PC-9 (cell line): ENCODE results near the gene MYL2. TPM values are rescaled to one million over a fixed set of nuclear protein-coding genes. Genes with fewer than 3 reads are reported as not detected.

ENCODE experiments used
- BruUV-seq: library from RNA; stranded (reverse); fragments of 400-500 nt; replicated peaks from 2 replicates; lab custom pipeline; 2021; lab: Mats Ljungman, UMichigan
- CTCF ChIA-PET: fragments of 300-600 bp; sonication (Branson Sonifier 250); formaldehyde crosslinking; loops from one replicate; lab custom pipeline; 2022; ENCODE audit warnings: antibody characterized with exemption; lab: Charles Lee
- POLR2A ChIA-PET: fragments of 300-600 bp; sonication (Branson Sonifier 250); formaldehyde crosslinking; loops from one replicate; lab custom pipeline; 2022; ENCODE audit warnings: antibody characterized with exemption; ENCODE audit not compliant: unreplicated experiment; lab: Charles Lee
- DNase-seq, 2 experiments: peaks; one replicate each; pipeline versions ENCODE4 v3.0.0 to v3.0.0-alpha.2; 2015 to 2022; ENCODE audit warnings: mixed read lengths in 1 of 2
- H2AFZ ChIP-seq: fragments of 200-600 bp; sonication (generic); 2 replicates; pipeline ENCODE4 v1.8.1; 2017; ENCODE audit warnings: antibody characterized with exemption
- H3F3A ChIP-seq: fragments of 200-600 bp; sonication (generic); 2 replicates; pipeline ENCODE4 v1.8.1; 2017; ENCODE audit warnings: antibody characterized with exemption, mild to moderate bottlenecking, low read depth; ENCODE audit not compliant: insufficient read depth
- H3K27ac ChIP-seq: fragments of 200-600 bp; sonication (generic); 2 replicates; pipeline ENCODE4 v1.6.1; 2016; ENCODE audit warnings: mixed run types
- H3K27me3 ChIP-seq: fragments of 200-600 bp; sonication (generic); 2 replicates; pipeline ENCODE4 v1.6.1; 2016; ENCODE audit warnings: low read depth, mixed run types; ENCODE audit not compliant: insufficient read depth
- H3K36me3 ChIP-seq: fragments of 200-600 bp; sonication (generic); 2 replicates; pipeline ENCODE4 v1.6.1; 2016; ENCODE audit warnings: low read depth, mixed run types
- H3K4me1 ChIP-seq: fragments of 200-600 bp; sonication (generic); replicated peaks from 2 replicates; pipeline ENCODE4 v1.6.1; 2016; ENCODE audit warnings: mixed run types; ENCODE audit not compliant: insufficient read depth
- H3K4me2 ChIP-seq: fragments of 200-600 bp; sonication (generic); 2 replicates; pipeline ENCODE4 v1.6.1; 2017; ENCODE audit warnings: mixed run types
- H3K4me3 ChIP-seq: fragments of 200-600 bp; sonication (generic); 2 replicates; pipeline ENCODE4 v1.6.1; 2016; ENCODE audit warnings: mixed run types
- H3K79me2 ChIP-seq: fragments of 200-600 bp; sonication (generic); 2 replicates; pipeline ENCODE4 v1.6.1; 2017; ENCODE audit warnings: low read depth, mixed run types
- H3K9me2 ChIP-seq: fragments of 200-600 bp; sonication (generic); 2 replicates; pipeline ENCODE4 v1.8.1; 2017; ENCODE audit warnings: mild to moderate bottlenecking; ENCODE audit not compliant: insufficient read depth
- H3K9me3 ChIP-seq: fragments of 200-600 bp; sonication (generic); 2 replicates; pipeline ENCODE4 v1.8.1; 2016; ENCODE audit warnings: low read depth; ENCODE audit not compliant: insufficient read depth
- H4K20me1 ChIP-seq: fragments of 200-600 bp; sonication (generic); 2 replicates; pipeline ENCODE4 v1.8.1; 2017; ENCODE audit not compliant: insufficient read depth
- CTCF ChIP-seq: fragments of 200-600 bp; sonication (generic); conservative IDR thresholded peaks from 2 replicates; pipeline ENCODE4 v1.6.1; 2017; ENCODE audit warnings: mixed run types, antibody characterized with exemption, mild to moderate bottlenecking, moderate library complexity
- EZH2 ChIP-seq: fragments of 200-600 bp; sonication (generic); IDR thresholded peaks from 2 replicates; pipeline ENCODE4 v1.8.0; 2017; ENCODE audit warnings: antibody characterized with exemption, low read depth
- intact Hi-C: fragments of 100-400 bp; cut with micrococcal nuclease; formaldehyde crosslinking; loops from one replicate; pipeline ENCODE4 v1.10.0; 2022; ENCODE audit not compliant: unreplicated experiment
- total RNA-seq: library from RNA; stranded (reverse); gene quantifications from 2 replicates; pipeline ENCODE4 v1.2.3, GENCODE V29; 2021

MYL2 gene
- total RNA-seq, 1 experiment from 2014 or later = not detected

- BruUV-seq = no TSS peak
- Histone ChIP-seq H3K4me2 (no peak overlapping the region), H2AFZ (no peak overlapping the region), H3K9me2 (no peaks in the 10 kb centered on the region), H3K36me3 (no peaks in the 10 kb centered on the region), H3K27ac (no peak overlapping the region), H3K4me1 (peaks cover 11% of the 10 kb centered on the region), H4K20me1 (no peaks in the 10 kb centered on the region), H3K4me3 (no peak overlapping the region), H3K9me3 (no peaks in the 10 kb centered on the region), H3K27me3 (no peaks in the 10 kb centered on the region), H3F3A (peaks cover 9% of the 10 kb centered on the region), H3K79me2 (no peaks in the 10 kb centered on the region)
- intact Hi-C loops = no loop called here
- TF ChIP-seq EZH2 = no peak
- no peak for TF ChIP-seq CTCF
- no peak for DNase-seq
- POLR2A ChIA-PET = no interaction called here
- CTCF ChIA-PET = no interaction called here
Measured at GRCh38 chr12:110922652-110923051, 2.3 kb upstream of the MYL2 start.

GRCh38 chr12:110921262-110921661, 883 bp upstream of the MYL2 start:
- Histone ChIP-seq H3K4me2 (no peak overlapping the region), H3K79me2 (no peaks in the 10 kb centered on the region), H3K4me3 (no peak overlapping the region), H3K27ac (no peak overlapping the region), H3K36me3 (no peaks in the 10 kb centered on the region), H3K27me3 (no peaks in the 10 kb centered on the region), H3K4me1 (peaks cover 25% of the 10 kb centered on the region), H3F3A (peaks cover 21% of the 10 kb centered on the region), H3K9me3 (no peaks in the 10 kb centered on the region), H4K20me1 (no peaks in the 10 kb centered on the region), H2AFZ (no peak overlapping the region), H3K9me2 (no peaks in the 10 kb centered on the region)
- no peak for TF ChIP-seq CTCF
- TF ChIP-seq EZH2 = no peak
- DNase-seq = no peak
- intact Hi-C loops = no loop called here
- BruUV-seq = no TSS peak
- ChIA-PET POLR2A (no interaction called here), CTCF (interaction anchor here (0.6 kb wide), 1 partner anchor 217 kb away, joined by 3 read pairs; no protein-coding TSS in a partner anchor)

- Histone ChIP-seq H3K27me3 (no peaks in the 10 kb centered on the region), H2AFZ (no peak overlapping the region), H3K4me2 (no peak overlapping the region), H3K27ac (no peak overlapping the region), H3F3A (peaks cover 28% of the 10 kb centered on the region), H3K9me2 (no peaks in the 10 kb centered on the region), H3K79me2 (no peaks in the 10 kb centered on the region), H3K4me1 (peaks cover 29% of the 10 kb centered on the region), H4K20me1 (no peaks in the 10 kb centered on the region), H3K36me3 (no peaks in the 10 kb centered on the region), H3K9me3 (no peaks in the 10 kb centered on the region), H3K4me3 (no peak overlapping the region)
- CTCF ChIA-PET = no interaction called here
- no peak for DNase-seq
- no TSS peak for BruUV-seq
- no peak for TF ChIP-seq CTCF
- no peak for TF ChIP-seq EZH2
- POLR2A ChIA-PET = interaction anchor here (0.6 kb wide), 1 partner anchor 11 kb away, joined by 4 read pairs; no protein-coding TSS in a partner anchor
- intact Hi-C loops = no loop called here
Measured at GRCh38 chr12:110919720-110920119, 659 bp downstream of the MYL2 start.
